ENCODE data around the gene APC.
"Not testable (repeated sequence)": the region's sequence is repeated elsewhere in the genome, so short reads cannot be mapped to it uniquely, and the experiment has no call there.

The APC gene

GRCh38 chr5:112713206-112713605 is 24.5 kb upstream of the APC start:
- WGBS (ENCODE audit: insufficient coverage): 100% methylated on average over 5 of the region's 5 CpGs
- peaks cover 0 to 4% (median 2%) of the 10 kb centered on the region in 4 experiments for H3K36me3 ChIP-seq (ENCODE audit: control insufficient read depth in 4 of 4, insufficient read depth in 4 of 4, low read length in 3 of 4)
- peaks cover 0 to 23% (median 15%) of the 10 kb centered on the region in 4 experiments for H3K4me1 ChIP-seq (ENCODE audit: control extremely low read depth in 1 of 4, control insufficient read depth in 4 of 4, insufficient read depth in 4 of 4, low read length in 3 of 4)
- CTCF ChIA-PET: no interaction called here
- DNase-seq: no peak
- H3K9me3 ChIP-seq (ENCODE audit: control extremely low read depth in 1 of 5, control insufficient read depth in 4 of 5, insufficient read depth in 2 of 5, low read depth in 1 of 5, low read length in 4 of 5): peaks cover 0 to 6% (median 0%) of the 10 kb centered on the region in 5 experiments
- H3K27me3 ChIP-seq (replicated peaks in 2 of 5; ENCODE audit: control insufficient read depth in 4 of 5, insufficient read depth in 5 of 5, low read length in 4 of 5): no peaks in the 10 kb centered on the region
- POLR2A ChIA-PET: no interaction called here
- H3K27ac ChIP-seq (ENCODE audit: insufficient read depth in 1 of 2, low read depth in 1 of 2, low read length in 2 of 2, poor library complexity in 1 of 2, severe bottlenecking in 2 of 2): no peak overlapping the region
- H3K4me3 ChIP-seq (ENCODE audit: control insufficient read depth in 1 of 7, extremely low read depth in 1 of 7, insufficient read depth in 4 of 7, low read depth in 2 of 7, low read length in 6 of 7): no peak overlapping the region

GRCh38 chr5:112716895-112717294 is 20.8 kb upstream of the APC start:
- POLR2A ChIA-PET; H3K27ac ChIP-seq (ENCODE audit: insufficient read depth in 1 of 2, low read depth in 1 of 2, low read length in 2 of 2, poor library complexity in 1 of 2, severe bottlenecking in 2 of 2); H3K4me1 ChIP-seq (ENCODE audit: control extremely low read depth in 1 of 4, control insufficient read depth in 4 of 4, insufficient read depth in 4 of 4, low read length in 3 of 4); H3K27me3 ChIP-seq (replicated peaks in 2 of 5; ENCODE audit: control insufficient read depth in 4 of 5, insufficient read depth in 5 of 5, low read length in 4 of 5); H3K36me3 ChIP-seq (ENCODE audit: control insufficient read depth in 4 of 4, insufficient read depth in 4 of 4, low read length in 3 of 4); DNase-seq; CTCF ChIA-PET; H3K4me3 ChIP-seq (ENCODE audit: control insufficient read depth in 1 of 7, extremely low read depth in 1 of 7, insufficient read depth in 4 of 7, low read depth in 2 of 7, low read length in 6 of 7); H3K9me3 ChIP-seq (ENCODE audit: control extremely low read depth in 1 of 5, control insufficient read depth in 4 of 5, insufficient read depth in 2 of 5, low read depth in 1 of 5, low read length in 4 of 5): not testable (repeated sequence)
- WGBS (ENCODE audit: insufficient coverage): 100% methylated on average over 6 of the region's 7 CpGs

GRCh38 chr5:112717506-112718082 is 20.1 kb upstream of the APC start:
- no CpG with 5 or more reads among the region's 1 CpG for WGBS (ENCODE audit: insufficient coverage)

GRCh38 chr5:112718344-112718743 is 19.3 kb upstream of the APC start:
- ChIA-PET CTCF (interaction anchor here (0.7 kb wide), 1 partner anchor 27 kb away, joined by 3 read pairs; no protein-coding TSS in a partner anchor), POLR2A (no interaction called here)
- no peaks in the 10 kb centered on the region for H3K27me3 ChIP-seq (replicated peaks in 2 of 5; ENCODE audit: control insufficient read depth in 4 of 5, insufficient read depth in 5 of 5, low read length in 4 of 5)
- peaks cover 0 to 6% (median 0%) of the 10 kb centered on the region in 5 experiments for H3K9me3 ChIP-seq (ENCODE audit: control extremely low read depth in 1 of 5, control insufficient read depth in 4 of 5, insufficient read depth in 2 of 5, low read depth in 1 of 5, low read length in 4 of 5)
- 100% methylated on average over 1 of the region's 2 CpGs for WGBS (ENCODE audit: insufficient coverage)
- no peak overlapping the region for H3K4me3 ChIP-seq (ENCODE audit: control insufficient read depth in 1 of 7, extremely low read depth in 1 of 7, insufficient read depth in 4 of 7, low read depth in 2 of 7, low read length in 6 of 7)
- no peak overlapping the region for H3K27ac ChIP-seq (ENCODE audit: insufficient read depth in 1 of 2, low read depth in 1 of 2, low read length in 2 of 2, poor library complexity in 1 of 2, severe bottlenecking in 2 of 2)
- no peak for DNase-seq
- H3K4me1 ChIP-seq (ENCODE audit: control extremely low read depth in 1 of 4, control insufficient read depth in 4 of 4, insufficient read depth in 4 of 4, low read length in 3 of 4): no peaks in the 10 kb centered on the region
- H3K36me3 ChIP-seq (ENCODE audit: control insufficient read depth in 4 of 4, insufficient read depth in 4 of 4, low read length in 3 of 4): peaks cover 0 to 4% (median under 1%) of the 10 kb centered on the region in 4 experiments

More at GRCh38 chr5:112717506-112718082, 20.1 kb upstream of the APC start:
- DNase-seq: no peak
- Histone ChIP-seq H3K4me3 (ENCODE audit: control insufficient read depth in 1 of 7, extremely low read depth in 1 of 7, insufficient read depth in 4 of 7, low read depth in 2 of 7, low read length in 6 of 7) (no peak overlapping the region), H3K27me3 (replicated peaks in 2 of 5; ENCODE audit: control insufficient read depth in 4 of 5, insufficient read depth in 5 of 5, low read length in 4 of 5) (no peaks in the 10 kb centered on the region), H3K36me3 (ENCODE audit: control insufficient read depth in 4 of 4, insufficient read depth in 4 of 4, low read length in 3 of 4) (peaks cover 0 to 4% (median under 1%) of the 10 kb centered on the region in 4 experiments), H3K9me3 (ENCODE audit: control extremely low read depth in 1 of 5, control insufficient read depth in 4 of 5, insufficient read depth in 2 of 5, low read depth in 1 of 5, low read length in 4 of 5) (peaks cover 0 to 6% (median 0%) of the 10 kb centered on the region in 5 experiments), H3K4me1 (ENCODE audit: control extremely low read depth in 1 of 4, control insufficient read depth in 4 of 4, insufficient read depth in 4 of 4, low read length in 3 of 4) (no peaks in the 10 kb centered on the region), H3K27ac (ENCODE audit: insufficient read depth in 1 of 2, low read depth in 1 of 2, low read length in 2 of 2, poor library complexity in 1 of 2, severe bottlenecking in 2 of 2) (no peak overlapping the region)
- CTCF ChIA-PET: no interaction called here
- POLR2A ChIA-PET: no interaction called here

- ChIA-PET POLR2A (no interaction called here), CTCF (interaction anchor here (1.0 to 2.2 kb wide), 4 partner anchors 10 to 37 kb away, joined by 3 to 7 read pairs (median 4); partner anchors contain the start of gene APC)
- Histone ChIP-seq H3K27ac (ENCODE audit: insufficient read depth in 1 of 2, low read depth in 1 of 2, low read length in 2 of 2, poor library complexity in 1 of 2, severe bottlenecking in 2 of 2) (no peak overlapping the region), H3K9me3 (ENCODE audit: control extremely low read depth in 1 of 5, control insufficient read depth in 4 of 5, insufficient read depth in 2 of 5, low read depth in 1 of 5, low read length in 4 of 5) (peaks cover 0 to 6% (median 0%) of the 10 kb centered on the region in 5 experiments), H3K4me1 (ENCODE audit: control extremely low read depth in 1 of 4, control insufficient read depth in 4 of 4, insufficient read depth in 4 of 4, low read length in 3 of 4) (no peaks in the 10 kb centered on the region), H3K36me3 (ENCODE audit: control insufficient read depth in 4 of 4, insufficient read depth in 4 of 4, low read length in 3 of 4) (peaks cover 0 to 4% (median 0%) of the 10 kb centered on the region in 4 experiments), H3K4me3 (ENCODE audit: control insufficient read depth in 1 of 7, extremely low read depth in 1 of 7, insufficient read depth in 4 of 7, low read depth in 2 of 7, low read length in 6 of 7) (no peak overlapping the region), H3K27me3 (replicated peaks in 2 of 5; ENCODE audit: control insufficient read depth in 4 of 5, insufficient read depth in 5 of 5, low read length in 4 of 5) (no peaks in the 10 kb centered on the region)
- no peak for DNase-seq
- 95% methylated on average over 2 of the region's 2 CpGs for WGBS (ENCODE audit: insufficient coverage)
Measured at GRCh38 chr5:112720576-112720975, 17.1 kb upstream of the APC start.

- H3K27ac ChIP-seq (ENCODE audit: insufficient read depth in 1 of 2, low read depth in 1 of 2, low read length in 2 of 2, poor library complexity in 1 of 2, severe bottlenecking in 2 of 2): no peak overlapping the region
- no peaks in the 10 kb centered on the region for H3K4me1 ChIP-seq (ENCODE audit: control extremely low read depth in 1 of 4, control insufficient read depth in 4 of 4, insufficient read depth in 4 of 4, low read length in 3 of 4)
- H3K4me3 ChIP-seq (ENCODE audit: control insufficient read depth in 1 of 7, extremely low read depth in 1 of 7, insufficient read depth in 4 of 7, low read depth in 2 of 7, low read length in 6 of 7): no peak overlapping the region
- 100% methylated on average over 3 of the region's 4 CpGs for WGBS (ENCODE audit: insufficient coverage)
- H3K9me3 ChIP-seq (ENCODE audit: control extremely low read depth in 1 of 5, control insufficient read depth in 4 of 5, insufficient read depth in 2 of 5, low read depth in 1 of 5, low read length in 4 of 5): peaks cover 0 to 3% (median 3%) of the 10 kb centered on the region in 5 experiments
- no peak for DNase-seq
- ChIA-PET POLR2A (no interaction called here), CTCF (interaction anchor here (1.4 to 1.5 kb wide), 2 partner anchors 8 to 22 kb away, joined by 4 read pairs; no protein-coding TSS in a partner anchor)
- H3K27me3 ChIP-seq (replicated peaks in 2 of 5; ENCODE audit: control insufficient read depth in 4 of 5, insufficient read depth in 5 of 5, low read length in 4 of 5): no peaks in the 10 kb centered on the region
- no peaks in the 10 kb centered on the region for H3K36me3 ChIP-seq (ENCODE audit: control insufficient read depth in 4 of 4, insufficient read depth in 4 of 4, low read length in 3 of 4)
Measured at GRCh38 chr5:112724901-112725300, 12.8 kb upstream of the APC start.

GRCh38 chr5:112729630-112730029 is 8.1 kb upstream of the APC start:
- no peak for DNase-seq
- POLR2A ChIA-PET: no interaction called here
- Histone ChIP-seq H3K4me1 (ENCODE audit: control extremely low read depth in 1 of 4, control insufficient read depth in 4 of 4, insufficient read depth in 4 of 4, low read length in 3 of 4) (no peaks in the 10 kb centered on the region), H3K27me3 (replicated peaks in 2 of 5; ENCODE audit: control insufficient read depth in 4 of 5, insufficient read depth in 5 of 5, low read length in 4 of 5) (no peaks in the 10 kb centered on the region), H3K27ac (ENCODE audit: insufficient read depth in 1 of 2, low read depth in 1 of 2, low read length in 2 of 2, poor library complexity in 1 of 2, severe bottlenecking in 2 of 2) (no peak overlapping the region), H3K36me3 (ENCODE audit: control insufficient read depth in 4 of 4, insufficient read depth in 4 of 4, low read length in 3 of 4) (no peaks in the 10 kb centered on the region), H3K9me3 (ENCODE audit: control extremely low read depth in 1 of 5, control insufficient read depth in 4 of 5, insufficient read depth in 2 of 5, low read depth in 1 of 5, low read length in 4 of 5) (peaks cover 0 to 3% (median 3%) of the 10 kb centered on the region in 5 experiments), H3K4me3 (ENCODE audit: control insufficient read depth in 1 of 7, extremely low read depth in 1 of 7, insufficient read depth in 4 of 7, low read depth in 2 of 7, low read length in 6 of 7) (no peak overlapping the region)
- CTCF ChIA-PET: interaction anchor here (1.1 kb wide), 1 partner anchor 30 kb away, joined by 3 read pairs; no protein-coding TSS in a partner anchor
- WGBS (ENCODE audit: insufficient coverage): no CpG with 5 or more reads among the region's 1 CpG
